Measurements from ENCODE around the gene MIPEP.
A peak's percentile ranks its signal among the peaks of the same experiment; 100 is the strongest.

Gene MIPEP

DNA sequence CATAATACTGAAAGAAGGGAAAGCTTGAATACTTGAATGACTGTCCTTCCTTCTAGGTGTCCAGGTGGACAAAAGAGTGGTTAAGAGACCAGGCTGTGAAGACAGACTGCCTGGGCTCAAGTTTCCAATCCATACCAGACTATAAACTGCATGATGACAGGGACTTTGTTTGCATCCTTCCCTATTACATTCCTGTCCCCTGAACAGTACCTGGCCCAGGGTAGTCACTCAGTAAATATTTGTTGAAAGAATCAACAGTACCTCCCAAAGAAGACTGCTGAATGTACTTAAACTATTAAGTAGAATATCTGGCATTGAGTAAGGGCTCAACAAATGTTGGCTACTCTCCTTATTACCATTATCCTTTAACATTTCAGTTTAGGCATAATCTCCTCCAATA lies 29.7 kb downstream of the MIPEP start:
- no peak for DNase-seq (ENCODE audit: low read depth)
- TF ChIP-seq, protein P1, sequence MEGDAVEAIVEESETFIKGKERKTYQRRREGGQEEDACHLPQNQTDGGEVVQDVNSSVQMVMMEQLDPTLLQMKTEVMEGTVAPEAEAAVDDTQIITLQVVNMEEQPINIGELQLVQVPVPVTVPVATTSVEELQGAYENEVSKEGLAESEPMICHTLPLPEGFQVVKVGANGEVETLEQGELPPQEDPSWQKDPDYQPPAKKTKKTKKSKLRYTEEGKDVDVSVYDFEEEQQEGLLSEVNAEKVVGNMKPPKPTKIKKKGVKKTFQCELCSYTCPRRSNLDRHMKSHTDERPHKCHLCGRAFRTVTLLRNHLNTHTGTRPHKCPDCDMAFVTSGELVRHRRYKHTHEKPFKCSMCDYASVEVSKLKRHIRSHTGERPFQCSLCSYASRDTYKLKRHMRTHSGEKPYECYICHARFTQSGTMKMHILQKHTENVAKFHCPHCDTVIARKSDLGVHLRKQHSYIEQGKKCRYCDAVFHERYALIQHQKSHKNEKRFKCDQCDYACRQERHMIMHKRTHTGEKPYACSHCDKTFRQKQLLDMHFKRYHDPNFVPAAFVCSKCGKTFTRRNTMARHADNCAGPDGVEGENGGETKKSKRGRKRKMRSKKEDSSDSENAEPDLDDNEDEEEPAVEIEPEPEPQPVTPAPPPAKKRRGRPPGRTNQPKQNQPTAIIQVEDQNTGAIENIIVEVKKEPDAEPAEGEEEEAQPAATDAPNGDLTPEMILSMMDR (conservative IDR thresholded peaks at IDR 0.05; ENCODE audit: low read depth, low read length): no peak
- H3K4me3 ChIP-seq (ENCODE audit: low read length): no peak overlapping the region

DNA sequence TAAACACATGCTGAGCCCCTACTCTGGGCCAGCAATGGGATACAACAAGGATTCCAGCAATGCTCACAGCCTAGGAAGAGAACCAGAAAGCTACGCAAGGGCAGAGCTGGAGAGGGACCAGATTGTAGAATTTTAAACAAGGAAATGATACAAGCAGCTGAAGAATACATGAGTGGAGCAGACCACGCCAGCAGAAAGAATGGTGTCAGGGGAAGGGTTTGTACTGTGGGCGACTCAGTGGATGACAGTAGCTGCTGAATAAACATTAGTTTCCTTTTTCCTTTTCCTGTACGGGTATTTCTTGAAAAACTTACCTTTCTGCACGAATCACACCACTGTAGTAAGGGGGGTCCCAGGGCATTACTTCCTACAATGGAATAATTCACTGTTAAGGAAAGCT lies 30.7 kb downstream of the MIPEP start:
- DNase-seq (ENCODE audit: low read depth): no peak
- no peak overlapping the region for H3K4me3 ChIP-seq (ENCODE audit: low read length)
- TF ChIP-seq, protein P1 (conservative IDR thresholded peaks at IDR 0.05; ENCODE audit: low read depth, low read length): no peak

DNA sequence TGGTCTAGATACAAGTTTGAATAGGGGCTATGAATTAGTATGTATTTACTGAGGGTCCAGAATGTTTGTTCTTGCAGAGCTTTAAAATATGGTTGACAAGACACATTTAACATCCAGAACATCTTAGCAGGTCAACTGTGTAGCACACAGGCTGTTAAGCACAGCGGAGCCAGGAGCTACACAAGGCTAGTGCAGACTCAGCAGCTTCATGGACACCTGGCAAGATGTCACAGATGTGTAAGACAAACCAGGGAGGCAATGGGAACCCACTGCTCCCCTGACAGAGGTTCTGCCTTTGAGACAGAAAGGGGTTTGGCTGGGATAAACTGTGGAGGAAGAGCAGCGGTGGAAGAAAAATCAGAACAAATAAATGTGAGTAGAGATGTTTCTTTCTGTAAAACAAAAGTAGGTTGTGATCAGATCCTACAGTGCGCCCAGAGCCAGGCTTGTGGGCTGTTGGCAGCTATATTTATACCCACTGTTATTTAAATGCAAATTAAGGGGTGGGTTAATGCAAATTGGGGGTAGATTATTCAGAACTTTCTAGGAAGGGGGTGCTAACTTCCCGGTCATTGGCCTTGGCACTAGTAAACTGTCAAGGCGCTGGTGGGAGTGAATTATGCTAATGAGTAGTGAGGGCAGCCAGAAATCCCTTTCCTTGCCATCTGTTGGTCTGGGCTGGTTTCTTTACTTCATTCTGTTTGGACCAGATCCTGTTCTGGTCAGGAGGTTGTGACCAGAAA lies 33.0 kb downstream of the MIPEP start:
- no peak for DNase-seq (ENCODE audit: low read depth)
- TF ChIP-seq, protein P1 (conservative IDR thresholded peaks at IDR 0.05; ENCODE audit: low read depth, low read length): no peak
- no peak overlapping the region for H3K4me3 ChIP-seq (ENCODE audit: low read length)

DNA sequence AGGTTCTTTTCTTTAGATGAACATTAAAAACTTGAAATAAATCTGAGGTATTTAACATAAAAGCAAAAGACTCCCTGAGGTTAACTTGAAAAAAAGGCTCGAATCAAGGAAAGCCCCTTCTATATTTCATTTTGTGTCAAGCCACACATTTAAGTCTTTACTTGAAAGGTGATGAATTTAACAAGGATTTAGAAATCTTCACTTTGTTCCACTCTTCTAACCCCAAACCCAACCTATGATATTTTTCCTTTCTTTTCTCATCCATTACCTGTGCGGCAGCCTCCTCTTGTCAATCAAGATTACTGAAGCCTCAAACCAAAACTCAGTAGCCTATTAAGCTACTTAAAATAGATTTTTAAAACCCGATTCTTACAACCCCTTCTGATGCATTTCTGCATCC lies 33.8 kb downstream of the MIPEP start:
- TF ChIP-seq, protein P1 (conservative IDR thresholded peaks at IDR 0.05; ENCODE audit: low read depth, low read length): no peak
- DNase-seq (ENCODE audit: low read depth): no peak
- no peak overlapping the region for H3K4me3 ChIP-seq (ENCODE audit: low read length)

DNA sequence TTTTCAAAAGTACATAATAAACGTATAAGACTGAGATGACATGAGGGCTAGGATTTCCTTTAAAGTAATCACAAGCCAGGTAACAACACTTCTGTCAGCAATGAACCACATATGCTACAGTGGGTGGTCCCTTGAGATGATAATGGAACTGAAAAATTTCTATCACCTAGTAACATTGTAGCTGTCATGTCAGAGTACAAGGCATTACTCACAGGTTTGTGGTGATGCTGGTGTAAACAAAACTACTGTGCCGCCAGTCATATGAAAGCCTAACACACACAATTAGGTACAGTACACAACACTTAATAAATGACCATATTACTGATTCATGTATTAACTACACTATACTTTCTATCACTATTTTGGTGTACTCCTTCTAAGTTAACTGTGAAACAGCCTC lies 36.8 kb downstream of the MIPEP start:
- H3K4me3 ChIP-seq (ENCODE audit: low read length): no peak overlapping the region
- TF ChIP-seq, protein P1 (conservative IDR thresholded peaks at IDR 0.05; ENCODE audit: low read depth, low read length): no peak
- no peak for DNase-seq (ENCODE audit: low read depth)

DNA sequence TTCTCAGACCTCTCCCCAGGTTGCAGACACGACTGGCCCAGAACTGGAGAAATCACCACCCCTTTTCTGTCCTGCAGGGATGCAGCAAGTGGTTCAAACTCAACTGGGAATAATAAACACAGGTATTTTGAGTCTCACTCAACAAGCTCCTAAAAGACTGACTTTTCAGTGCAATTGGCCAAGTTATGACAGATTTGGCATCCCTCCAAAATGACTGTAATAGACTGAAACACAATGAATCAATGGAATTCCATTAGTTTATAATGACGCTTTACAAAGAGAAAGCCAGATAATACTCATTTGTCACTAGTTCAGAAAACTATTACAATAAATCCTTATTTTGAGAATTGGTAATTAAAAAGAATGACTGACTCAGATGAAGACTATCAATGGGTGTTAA lies 38.1 kb downstream of the MIPEP start:
- no peak overlapping the region for H3K4me3 ChIP-seq (ENCODE audit: low read length)
- TF ChIP-seq, protein P1 (conservative IDR thresholded peaks at IDR 0.05; ENCODE audit: low read depth, low read length): no peak
- peak; percentile 67 for DNase-seq (ENCODE audit: low read depth)

DNA sequence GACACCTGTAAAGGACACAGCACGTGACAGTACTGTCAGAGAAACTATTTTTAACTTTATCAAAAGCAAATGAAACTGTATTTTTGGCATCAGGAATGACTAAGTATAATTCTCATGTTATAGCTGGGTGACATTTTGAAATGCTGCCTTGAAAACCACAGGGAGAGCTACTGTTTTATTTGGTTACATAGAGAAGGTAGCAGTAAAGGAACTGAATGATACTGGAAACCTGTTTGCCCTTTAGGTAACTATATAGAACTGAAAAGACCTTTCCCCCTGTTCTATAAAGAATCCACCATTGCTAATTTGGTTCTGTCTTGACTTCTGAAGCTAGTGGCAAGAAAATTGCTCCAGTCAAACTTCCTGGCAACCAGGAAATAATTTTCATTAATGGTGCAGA lies 39.1 kb downstream of the MIPEP start:
- no peak for DNase-seq (ENCODE audit: low read depth)
- TF ChIP-seq, protein P1 (conservative IDR thresholded peaks at IDR 0.05; ENCODE audit: low read depth, low read length): no peak
- no peak overlapping the region for H3K4me3 ChIP-seq (ENCODE audit: low read length)
